H1 (cell line): Measurements from ENCODE around the gene TNFAIP1. TPM values are rescaled to one million over a fixed set of nuclear protein-coding genes. Genes with fewer than 3 reads are reported as not detected.

Source experiments
- BACH1 ChIP-seq: IDR thresholded peaks from 2 replicates; pipeline ENCODE4 v1.6.1; 2012; ENCODE audit warnings: low read length, improper control_type of control experiment
- KDM1A ChIP-seq: fragments of 200-600, 300-600 bp; sonication (generic); IDR thresholded peaks from 2 replicates; pipeline ENCODE4 v1.7.1; 2016; ENCODE audit warnings: mild to moderate bottlenecking, low read length, borderline replicate concordance
- NANOG ChIP-seq: IDR thresholded peaks from 2 replicates; pipeline ENCODE4 v1.6.1; 2011; ENCODE audit warnings: low read length, low read depth, mild to moderate bottlenecking, inconsistent platforms; ENCODE audit not compliant: insufficient read depth, poor library complexity, severe bottlenecking
- RAD21 ChIP-seq, 2 experiments: IDR thresholded peaks in 1 of 2; conservative IDR thresholded peaks in 1 of 2; 2 replicates each; pipeline ENCODE4 v1.6.1; 2011; ENCODE audit warnings: low read depth in 2 of 2, low read length in 2 of 2, improper control_type of control experiment in 1 of 2, inconsistent platforms in 1 of 2, mild to moderate bottlenecking in 1 of 2, moderate library complexity in 1 of 2
- RBBP5 ChIP-seq: IDR thresholded peaks from 2 replicates; pipeline ENCODE4 v1.7.1; 2012; ENCODE audit warnings: low read depth, mild to moderate bottlenecking, inconsistent platforms, low read length, moderate library complexity, borderline replicate concordance
- polyA plus RNA-seq, 7 experiments: library from polyadenylated mRNA; depleted of rRNA in 3 of 7; stranded (reverse) in 5 of 7; unstranded in 2 of 7; fragments of >200 nt in 5 of 7; fragments of 200-250 nt in 2 of 7; gene quantifications; 1 replicate in 5 of 7; 2 replicates in 1 of 7; 4 replicates in 1 of 7; pipeline versions ENCODE4 v1.2.1 to v1.2.3, GENCODE V29; 2011 to 2013; ENCODE audit warnings: missing spikeins in 2 of 7, mixed read lengths in 2 of 7
- total RNA-seq: library from RNA; stranded (reverse); fragmentation: NEBNext Ultra II Directional; extraction: Animal tissue kit (Norgen Biotek cat#: 25700); gene quantifications from 2 replicates; pipeline ENCODE4 v1.2.1, GENCODE V29; 2021

The TNFAIP1 gene
- total and polyA plus RNA-seq, 2 of the 8 experiments (the other 6 are each of a cell fraction or from before 2014, with no cell fraction given), result 16.9 to 19.5 TPM

DNA sequence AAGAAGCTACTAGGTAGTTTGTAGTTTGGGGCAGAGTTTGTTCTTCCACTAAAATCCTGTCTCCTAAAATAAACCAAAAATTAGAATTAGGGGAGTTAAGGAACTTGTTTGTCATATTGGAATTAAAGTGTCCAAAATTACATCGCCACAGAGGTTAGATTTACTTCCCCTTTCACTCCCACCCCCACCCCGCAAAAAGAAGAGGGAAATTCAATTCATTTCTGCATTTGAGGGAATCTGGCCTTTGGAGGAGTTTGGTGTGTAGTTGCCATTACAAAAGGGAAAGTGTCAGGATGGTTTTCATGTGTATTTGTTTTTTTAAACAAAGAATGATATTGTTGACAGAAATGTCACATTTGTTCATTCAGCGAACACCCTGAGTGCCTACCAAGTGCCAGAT lies 10.8 kb upstream of the TNFAIP1 start (continued):
- TF ChIP-seq BACH1, result no peak
- TF ChIP-seq NANOG, result no peak
- no peak for TF ChIP-seq KDM1A
- no peak for TF ChIP-seq RBBP5
- no peak for TF ChIP-seq RAD21 (IDR thresholded peaks at IDR 0.05 in 1 of 2, conservative IDR thresholded peaks at IDR 0.05 in 1 of 2; ENCODE audit: low read depth in 2 of 2, low read length in 2 of 2)
- TF ChIP-seq, all 59 proteins: peak for 0
